Bronchial epithelial cell (primary cell): ENCODE results near the gene DHX34. TPM values are rescaled to one million over a fixed set of nuclear protein-coding genes. Genes with fewer than 3 reads are reported as not detected.
"Not testable (repeated sequence)": the region's sequence is repeated elsewhere in the genome, so short reads cannot be mapped to it uniquely, and the experiment has no call there.

ENCODE experiments used
- DNase-seq: peaks from one replicate; pipeline ENCODE4 v3.0.0-alpha.2; 2010; ENCODE audit warnings: low read depth
- FAIRE-seq: peaks from 2 replicates; lab custom pipeline; 2011; peaks lifted over from hg19 to GRCh38; lab: Jason Lieb, UNC
- H3K27me3 ChIP-seq: 2 replicates; pipeline ENCODE4 v1.5.1; 2011; ENCODE audit warnings: low read length; ENCODE audit not compliant: control insufficient read depth, insufficient read depth
- H3K36me3 ChIP-seq: 2 replicates; pipeline ENCODE4 v1.5.1; 2011; ENCODE audit warnings: low read length; ENCODE audit not compliant: control insufficient read depth, insufficient read depth
- H3K4me3 ChIP-seq: 2 replicates; pipeline ENCODE4 v1.5.1; 2011; ENCODE audit warnings: mild to moderate bottlenecking, low read depth, low read length, control low read depth
- total RNA-seq: library from RNA; depleted of rRNA; stranded (reverse); fragments of >200 nt; gene quantifications from 2 replicates; pipeline ENCODE4 v1.2.1, GENCODE V29; 2014
- TF ChIP-seq, protein P1 (sequence below): IDR thresholded peaks from 2 replicates; pipeline ENCODE4 v1.5.1; 2011; ENCODE audit warnings: mild to moderate bottlenecking, moderate library complexity, low read length, control low read depth, inconsistent platforms; ENCODE audit not compliant: insufficient read depth, severe bottlenecking

Gene DHX34
- total RNA-seq, 1 donor from 2014 or later = 9.5 TPM

DNA sequence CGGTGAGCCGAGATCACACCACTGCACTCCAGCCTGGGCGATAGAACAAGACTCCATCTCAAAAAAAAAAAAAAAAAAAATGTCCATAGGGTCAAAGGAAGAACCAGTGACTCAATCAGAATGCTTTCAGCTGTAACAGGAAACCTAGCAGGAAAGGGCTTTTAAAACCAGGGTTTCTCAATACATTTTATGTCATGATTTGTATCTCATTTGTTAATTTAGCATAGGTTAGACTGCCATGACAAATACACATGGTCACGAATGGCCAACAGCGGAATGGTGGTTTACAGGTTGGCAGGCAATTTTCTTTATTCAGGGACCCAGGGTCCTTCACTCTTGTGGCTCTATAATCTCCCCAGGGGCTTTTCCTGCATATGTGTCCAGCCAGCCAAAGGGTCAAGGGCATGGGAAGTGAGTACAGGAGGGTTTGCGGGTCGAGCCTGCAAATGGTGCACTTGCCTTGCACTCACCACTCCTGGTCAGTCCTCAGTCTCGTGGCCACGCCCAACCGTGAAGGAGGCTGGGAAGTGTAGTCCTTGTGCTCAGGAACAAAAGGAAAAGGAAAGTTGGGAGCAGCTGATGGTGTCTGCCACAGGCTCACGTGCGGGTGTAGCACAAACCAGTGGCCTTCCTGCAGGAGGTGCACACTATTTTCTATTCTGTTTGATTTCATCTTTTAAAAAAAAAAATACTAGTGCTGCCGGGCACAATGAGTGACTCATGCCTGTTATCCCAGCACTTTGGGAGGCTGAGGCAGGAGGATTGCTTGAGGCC lies 14.8 kb downstream of the DHX34 start:
- H3K27me3 ChIP-seq = no peaks in the 10 kb centered on the region
- FAIRE-seq (no peak), DNase-seq (peak; percentile 66)
- no peak overlapping the region for H3K4me3 ChIP-seq
- TF ChIP-seq, protein P1, sequence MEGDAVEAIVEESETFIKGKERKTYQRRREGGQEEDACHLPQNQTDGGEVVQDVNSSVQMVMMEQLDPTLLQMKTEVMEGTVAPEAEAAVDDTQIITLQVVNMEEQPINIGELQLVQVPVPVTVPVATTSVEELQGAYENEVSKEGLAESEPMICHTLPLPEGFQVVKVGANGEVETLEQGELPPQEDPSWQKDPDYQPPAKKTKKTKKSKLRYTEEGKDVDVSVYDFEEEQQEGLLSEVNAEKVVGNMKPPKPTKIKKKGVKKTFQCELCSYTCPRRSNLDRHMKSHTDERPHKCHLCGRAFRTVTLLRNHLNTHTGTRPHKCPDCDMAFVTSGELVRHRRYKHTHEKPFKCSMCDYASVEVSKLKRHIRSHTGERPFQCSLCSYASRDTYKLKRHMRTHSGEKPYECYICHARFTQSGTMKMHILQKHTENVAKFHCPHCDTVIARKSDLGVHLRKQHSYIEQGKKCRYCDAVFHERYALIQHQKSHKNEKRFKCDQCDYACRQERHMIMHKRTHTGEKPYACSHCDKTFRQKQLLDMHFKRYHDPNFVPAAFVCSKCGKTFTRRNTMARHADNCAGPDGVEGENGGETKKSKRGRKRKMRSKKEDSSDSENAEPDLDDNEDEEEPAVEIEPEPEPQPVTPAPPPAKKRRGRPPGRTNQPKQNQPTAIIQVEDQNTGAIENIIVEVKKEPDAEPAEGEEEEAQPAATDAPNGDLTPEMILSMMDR = no peak
- H3K36me3 ChIP-seq = peaks cover 23% of the 10 kb centered on the region

- H3K4me3 ChIP-seq, FAIRE-seq, H3K27me3 ChIP-seq, DNase-seq: not testable (repeated sequence)
- peaks cover 22% of the 10 kb centered on the region for H3K36me3 ChIP-seq
Observed at GRCh38 chr19:47365455-47365854, 16.3 kb downstream of the DHX34 start.

DNA sequence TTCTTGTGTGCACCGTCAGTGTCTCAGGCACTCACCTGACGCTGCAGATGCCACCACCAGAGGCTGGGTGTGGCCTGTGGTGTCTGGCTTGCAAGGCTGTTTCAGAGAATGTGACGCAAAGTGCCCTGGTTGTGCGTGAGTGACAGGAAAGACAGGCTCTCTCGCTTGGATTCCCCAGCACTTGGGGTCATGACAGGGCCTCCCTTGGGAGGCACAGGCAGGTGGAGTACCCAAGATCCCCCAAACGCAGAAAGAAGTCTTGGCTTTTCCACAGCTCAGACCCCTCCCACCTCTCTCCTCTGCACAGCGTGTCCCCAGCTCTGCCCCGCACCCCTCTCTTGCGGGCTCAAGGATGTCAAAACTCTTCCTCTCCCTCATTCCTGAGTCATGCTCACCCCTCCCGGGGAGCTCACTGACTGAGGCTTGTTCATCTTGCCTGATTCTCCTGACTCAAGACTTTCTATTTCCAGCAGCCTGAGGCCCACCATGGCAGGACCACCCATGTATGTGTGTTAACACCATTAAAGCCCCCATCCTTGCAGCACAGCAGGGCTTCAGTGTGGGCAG lies 21.0 kb downstream of the DHX34 start:
- peak; percentile 27 for DNase-seq
- Histone ChIP-seq H3K36me3 (peaks cover 29% of the 10 kb centered on the region), H3K4me3 (no peak overlapping the region), H3K27me3 (no peaks in the 10 kb centered on the region)
- no peak for FAIRE-seq
- TF ChIP-seq, protein P1 = no peak

DNA sequence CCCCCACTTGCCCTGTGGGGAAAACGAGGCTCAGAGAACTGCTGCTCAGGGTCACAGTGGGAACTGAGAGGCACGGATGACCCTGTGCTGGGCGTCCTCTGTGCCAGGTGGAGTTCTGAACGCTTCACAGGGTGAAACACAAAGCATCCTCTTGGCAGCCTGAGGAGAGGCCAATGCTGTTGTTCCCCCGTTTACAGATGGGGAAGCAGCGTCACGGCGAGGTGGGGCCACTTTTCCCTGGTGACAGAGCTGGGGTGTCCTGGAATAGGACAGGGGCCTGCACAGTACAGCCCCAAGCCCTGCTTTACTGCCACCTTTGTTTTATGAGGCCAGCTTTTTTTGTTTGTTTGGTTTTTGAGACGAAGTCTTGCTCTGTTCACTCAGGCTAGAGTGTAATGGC lies 22.1 kb downstream of the DHX34 start:
- Histone ChIP-seq H3K27me3 (no peaks in the 10 kb centered on the region), H3K36me3 (peaks cover 32% of the 10 kb centered on the region), H3K4me3 (no peak overlapping the region)
- TF ChIP-seq, protein P1 = no peak
- FAIRE-seq (no peak), DNase-seq (no peak)

DNA sequence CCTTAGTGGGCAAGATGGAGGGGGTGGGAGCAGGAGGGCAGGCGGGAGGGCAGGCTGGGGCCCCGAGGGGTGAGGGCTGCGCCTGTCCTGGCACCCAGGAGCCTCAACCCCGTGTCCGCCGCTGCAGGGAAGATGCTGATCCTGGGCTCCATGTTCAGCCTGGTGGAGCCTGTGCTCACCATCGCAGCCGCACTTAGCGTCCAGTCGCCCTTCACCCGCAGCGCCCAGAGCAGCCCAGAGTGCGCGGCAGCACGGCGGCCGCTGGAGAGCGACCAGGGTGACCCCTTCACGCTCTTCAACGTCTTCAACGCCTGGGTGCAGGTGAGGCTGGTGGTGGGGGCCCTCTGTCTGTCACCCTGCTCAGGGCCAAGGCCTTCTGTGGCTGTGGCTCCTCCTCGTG lies 23.5 kb downstream of the DHX34 start:
- H3K27me3 ChIP-seq = no peaks in the 10 kb centered on the region
- TF ChIP-seq, protein P1 = no peak
- H3K36me3 ChIP-seq = peaks cover 43% of the 10 kb centered on the region
- no peak overlapping the region for H3K4me3 ChIP-seq
- no peak for FAIRE-seq
- DNase-seq = no peak

DNA sequence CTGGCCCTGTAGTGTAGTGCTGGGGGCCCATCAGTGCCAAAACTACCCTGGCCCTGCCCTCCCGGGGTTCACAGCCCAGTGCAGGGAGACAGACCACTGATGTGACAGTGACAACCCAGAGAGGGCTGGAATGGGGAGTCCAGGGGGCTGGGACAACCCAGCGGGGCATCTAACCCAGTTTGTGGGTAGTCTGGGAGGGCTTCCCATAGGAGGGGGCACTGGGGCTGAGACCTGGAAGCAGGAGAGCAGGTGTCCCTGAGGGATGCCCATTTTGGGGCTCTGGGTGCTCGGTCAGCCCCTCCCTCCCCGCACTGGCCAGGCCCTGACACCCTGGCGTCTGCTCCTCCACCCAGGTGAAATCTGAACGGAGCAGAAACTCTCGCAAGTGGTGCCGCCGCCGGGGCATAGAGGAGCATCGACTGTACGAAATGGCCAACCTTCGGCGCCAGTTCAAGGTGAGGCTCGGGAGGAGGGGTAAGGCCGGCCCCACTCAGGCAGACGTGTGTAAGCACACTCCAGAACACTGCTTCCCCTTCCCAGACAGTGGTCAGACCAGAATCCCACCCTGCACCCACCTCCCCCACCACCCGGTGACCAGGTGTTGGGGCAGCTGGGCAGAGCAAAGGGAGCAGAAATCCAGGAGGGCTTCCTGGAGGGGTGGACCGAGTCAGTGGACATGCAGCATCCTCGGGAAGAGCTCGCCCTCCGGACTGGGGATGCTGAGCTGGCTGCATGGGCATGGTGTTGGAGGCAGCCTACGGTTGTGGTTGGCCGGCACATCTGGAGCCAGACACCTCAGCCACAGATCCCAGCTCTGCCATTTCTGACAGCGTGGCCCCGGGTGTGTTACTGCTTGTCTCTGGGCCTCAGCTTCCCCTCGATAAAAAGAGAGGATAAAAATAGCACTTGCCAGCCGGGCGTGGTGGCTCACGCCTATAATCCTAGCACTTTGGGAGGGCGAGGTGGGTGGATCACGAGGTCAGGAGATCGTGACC lies 24.4 kb downstream of the DHX34 start:
- Histone ChIP-seq H3K36me3 (peaks cover 47% of the 10 kb centered on the region), H3K4me3 (no peak overlapping the region), H3K27me3 (no peaks in the 10 kb centered on the region)
- DNase-seq (no peak), FAIRE-seq (no peak)
- TF ChIP-seq, protein P1 = no peak
